Natural killer cell (primary cell): ENCODE results near the gene FHIT. TPM values are rescaled to one million over a fixed set of nuclear protein-coding genes. Genes with fewer than 3 reads are reported as not detected.

Experiments
- ATAC-seq, 3 donors: fragments of 150-1000 bp in 2 of 3; fragments of 200-7000 bp in 1 of 3; cut with Tn5 transposase; 1 replicate in 1 of 3; 2 replicates in 2 of 3; pipeline ENCODE4 v1.10.0; 2021; ENCODE audit warnings: mild to moderate bottlenecking in 2 of 3, moderate library complexity in 2 of 3
- DNase-seq, 2 donors: peaks; one replicate each; pipeline versions ENCODE4 v3.0.0 to v3.0.0-alpha.2; 2013 to 2021; ENCODE audit warnings: mixed read lengths in 1 of 2
- H3K27ac ChIP-seq: one replicate; pipeline ENCODE4 v1.5.1; 2013; ENCODE audit warnings: mild to moderate bottlenecking, low read length
- H3K27me3 ChIP-seq: one replicate; pipeline ENCODE4 v1.6.1; 2013; ENCODE audit warnings: low read length; ENCODE audit not compliant: control insufficient read depth, insufficient read depth
- H3K36me3 ChIP-seq: one replicate; pipeline ENCODE4 v1.6.1; 2013; ENCODE audit warnings: low read length; ENCODE audit not compliant: control insufficient read depth, insufficient read depth
- H3K4me1 ChIP-seq: one replicate; pipeline ENCODE4 v1.6.1; 2013; ENCODE audit warnings: low read length; ENCODE audit not compliant: control insufficient read depth, insufficient read depth
- H3K4me3 ChIP-seq: one replicate; pipeline ENCODE4 v1.5.1; 2013; ENCODE audit warnings: low read length
- H3K9me3 ChIP-seq: one replicate; pipeline ENCODE4 v1.6.1; 2013; ENCODE audit warnings: low read length; ENCODE audit not compliant: control insufficient read depth, insufficient read depth
- H3K27ac Mint-ChIP-seq, 2 donors: one replicate each; pipeline ENCODE4 v1.8.0; 2022; ENCODE audit warnings: mild to moderate bottlenecking in 2 of 2, mixed read lengths in 2 of 2, moderate library complexity in 1 of 2
- H3K27me3 Mint-ChIP-seq, 2 donors: one replicate each; pipeline ENCODE4 v1.8.0; 2022; ENCODE audit warnings: low read depth in 2 of 2, mixed read lengths in 2 of 2
- H3K36me3 Mint-ChIP-seq: one replicate; pipeline ENCODE4 v1.8.0; 2022; ENCODE audit warnings: mixed read lengths
- H3K4me1 Mint-ChIP-seq, 2 donors: one replicate each; pipeline ENCODE4 v1.8.0; 2022; ENCODE audit warnings: mixed read lengths in 2 of 2
- H3K4me3 Mint-ChIP-seq: one replicate; pipeline ENCODE4 v1.8.0; 2022; ENCODE audit warnings: mild to moderate bottlenecking, moderate library complexity, mixed read lengths
- H3K9me3 Mint-ChIP-seq, 2 donors: one replicate each; pipeline ENCODE4 v1.8.0; 2022; ENCODE audit warnings: mixed read lengths in 2 of 2
- WGBS: methylation state at CpG from one replicate; pipeline ENCODE4 v1.1.7; 2013; ENCODE audit warnings: missing lambda C conversion rate; ENCODE audit not compliant: insufficient coverage; 5-methylcytosine and 5-hydroxymethylcytosine counted together
- intact Hi-C: fragments of 100-400 bp; cut with micrococcal nuclease; formaldehyde crosslinking; loops from one replicate; pipeline ENCODE4 v1.14.2; 2022
- total RNA-seq, 4 donors: library from RNA; stranded (reverse); fragments of 120-200 nt in 1 of 4; gene quantifications; one replicate each; pipeline versions ENCODE4 v1.2.3 to v1.2.4, GENCODE V29; 2013 to 2022
- TF ChIP-seq, protein P1 (sequence below): fragments of 200-600 bp; IDR thresholded peaks from one replicate; pipeline ENCODE4 v1.8.0; 2022; ENCODE audit warnings: antibody characterized with exemption

The FHIT gene
- total RNA-seq, 3 donors from 2014 or later (not counting 1 experiment from before 2014, with no cell fraction given): 2.7 to 6.1 (median 3.3) TPM

DNA sequence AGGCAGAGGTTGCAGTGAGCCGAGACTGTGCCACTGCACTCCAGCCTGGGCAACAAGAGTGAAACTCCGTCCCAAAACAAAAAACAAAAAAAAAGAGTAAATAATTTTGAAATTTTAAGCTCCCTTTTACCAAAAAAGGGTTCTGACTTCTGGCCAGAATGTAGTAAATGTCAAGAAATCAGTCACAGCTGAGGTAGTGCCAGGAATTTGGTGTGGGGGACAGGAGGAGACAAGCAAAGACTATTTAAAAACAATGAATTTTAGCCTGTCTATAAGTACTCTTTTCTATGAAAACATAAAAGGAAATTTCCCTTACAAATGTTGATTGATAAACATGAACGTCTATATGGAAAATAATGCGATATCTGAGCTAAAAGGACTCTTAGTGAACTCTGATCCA lies 363.7 kb downstream of the FHIT start:
- no peaks in the 10 kb centered on the region for H3K36me3 ChIP-seq
- TF ChIP-seq, protein P1, sequence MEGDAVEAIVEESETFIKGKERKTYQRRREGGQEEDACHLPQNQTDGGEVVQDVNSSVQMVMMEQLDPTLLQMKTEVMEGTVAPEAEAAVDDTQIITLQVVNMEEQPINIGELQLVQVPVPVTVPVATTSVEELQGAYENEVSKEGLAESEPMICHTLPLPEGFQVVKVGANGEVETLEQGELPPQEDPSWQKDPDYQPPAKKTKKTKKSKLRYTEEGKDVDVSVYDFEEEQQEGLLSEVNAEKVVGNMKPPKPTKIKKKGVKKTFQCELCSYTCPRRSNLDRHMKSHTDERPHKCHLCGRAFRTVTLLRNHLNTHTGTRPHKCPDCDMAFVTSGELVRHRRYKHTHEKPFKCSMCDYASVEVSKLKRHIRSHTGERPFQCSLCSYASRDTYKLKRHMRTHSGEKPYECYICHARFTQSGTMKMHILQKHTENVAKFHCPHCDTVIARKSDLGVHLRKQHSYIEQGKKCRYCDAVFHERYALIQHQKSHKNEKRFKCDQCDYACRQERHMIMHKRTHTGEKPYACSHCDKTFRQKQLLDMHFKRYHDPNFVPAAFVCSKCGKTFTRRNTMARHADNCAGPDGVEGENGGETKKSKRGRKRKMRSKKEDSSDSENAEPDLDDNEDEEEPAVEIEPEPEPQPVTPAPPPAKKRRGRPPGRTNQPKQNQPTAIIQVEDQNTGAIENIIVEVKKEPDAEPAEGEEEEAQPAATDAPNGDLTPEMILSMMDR: no peak
- Mint-ChIP-seq H3K4me3 (no peak overlapping the region), H3K4me1 (no peaks in the 10 kb centered on the region), H3K9me3 (peaks cover 3 to 9% of the 10 kb centered on the region in 2 donors), H3K27me3 (no peaks in the 10 kb centered on the region), H3K27ac (no peak overlapping the region), H3K36me3 (no peaks in the 10 kb centered on the region)
- no peak overlapping the region for H3K27ac ChIP-seq
- intact Hi-C loops: no loop called here
- ATAC-seq: no peak
- no peaks in the 10 kb centered on the region for H3K27me3 ChIP-seq
- WGBS: 100% methylated on average over 3 of the region's 4 CpGs
- H3K4me1 ChIP-seq: no peaks in the 10 kb centered on the region
- H3K4me3 ChIP-seq: no peak overlapping the region
- no peaks in the 10 kb centered on the region for H3K9me3 ChIP-seq
- DNase-seq: no peak

DNA sequence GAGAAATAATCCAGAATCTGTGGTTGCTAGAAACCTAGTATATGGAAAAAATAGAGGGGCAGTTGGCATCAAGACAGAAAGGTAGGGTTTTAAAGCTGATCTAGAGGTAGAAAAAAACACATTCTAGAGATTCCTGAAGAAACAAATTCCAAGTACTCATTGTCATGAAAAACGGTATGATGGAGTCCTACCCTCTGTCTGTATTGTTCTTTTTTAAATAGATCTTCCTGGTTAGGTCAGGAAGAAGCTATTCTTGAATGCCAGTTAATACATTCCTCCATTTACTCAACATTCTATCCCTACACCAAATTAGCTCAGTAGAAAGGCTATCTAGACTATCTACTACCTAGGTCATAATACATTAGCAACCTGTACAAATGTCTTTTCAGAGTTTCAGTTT lies 364.7 kb downstream of the FHIT start:
- no peaks in the 10 kb centered on the region for H3K36me3 Mint-ChIP-seq
- TF ChIP-seq, protein P1: no peak
- Histone ChIP-seq H3K4me1 (no peaks in the 10 kb centered on the region), H3K27ac (no peak overlapping the region), H3K4me3 (no peak overlapping the region), H3K36me3 (no peaks in the 10 kb centered on the region), H3K9me3 (no peaks in the 10 kb centered on the region), H3K27me3 (no peaks in the 10 kb centered on the region)
- H3K4me1 Mint-ChIP-seq: no peaks in the 10 kb centered on the region
- H3K27me3 Mint-ChIP-seq: no peaks in the 10 kb centered on the region
- ATAC-seq (no peak), DNase-seq (no peak)
- H3K27ac Mint-ChIP-seq: no peak overlapping the region
- intact Hi-C loops: no loop called here
- peaks cover 3 to 15% of the 10 kb centered on the region in 2 donors for H3K9me3 Mint-ChIP-seq
- no peak overlapping the region for H3K4me3 Mint-ChIP-seq
- WGBS: no CpG with 5 or more reads among the region's 1 CpG

- intact Hi-C loops: no loop called here
- Histone ChIP-seq H3K4me3 (no peak overlapping the region), H3K4me1 (no peaks in the 10 kb centered on the region), H3K36me3 (no peaks in the 10 kb centered on the region), H3K9me3 (peaks cover 4% of the 10 kb centered on the region), H3K27me3 (no peaks in the 10 kb centered on the region), H3K27ac (no peak overlapping the region)
- Mint-ChIP-seq H3K36me3 (no peaks in the 10 kb centered on the region), H3K9me3 (peaks cover 12 to 26% of the 10 kb centered on the region in 2 donors), H3K4me1 (no peaks in the 10 kb centered on the region), H3K4me3 (no peak overlapping the region), H3K27ac (no peak overlapping the region), H3K27me3 (no peaks in the 10 kb centered on the region)
- TF ChIP-seq, protein P1: no peak
- no peak for ATAC-seq
- 75% methylated on average over 1 of the region's 2 CpGs for WGBS
- DNase-seq: no peak
These were observed 367.2 kb downstream of the FHIT start for GRCh38 chr3:60884005-60884404.

DNA sequence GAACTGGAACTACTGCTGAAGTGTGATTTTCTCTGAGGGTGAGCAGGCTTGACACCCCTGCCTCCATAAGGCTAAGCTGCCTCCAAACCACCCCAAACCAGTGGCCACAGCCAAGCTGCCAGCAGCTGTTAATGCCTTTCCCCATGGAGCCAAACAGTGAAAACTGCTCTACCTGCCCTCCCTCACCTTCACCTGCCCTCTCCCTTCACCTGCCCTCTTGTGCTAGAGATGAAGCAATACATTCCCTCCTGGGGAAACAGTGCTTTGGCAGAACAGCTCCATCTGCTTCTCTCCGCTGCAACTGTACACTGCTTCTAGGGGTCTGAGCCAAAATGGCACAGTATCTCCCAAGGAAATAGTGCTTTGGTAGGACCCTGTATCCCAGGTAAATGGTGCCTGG lies 374.1 kb downstream of the FHIT start:
- no peaks in the 10 kb centered on the region for H3K27me3 Mint-ChIP-seq
- no peak overlapping the region for H3K27ac ChIP-seq
- H3K4me3 Mint-ChIP-seq: no peak overlapping the region
- TF ChIP-seq, protein P1: no peak
- H3K9me3 ChIP-seq: peaks cover 4% of the 10 kb centered on the region
- no peaks in the 10 kb centered on the region for H3K36me3 Mint-ChIP-seq
- no peaks in the 10 kb centered on the region for H3K27me3 ChIP-seq
- H3K4me3 ChIP-seq: no peak overlapping the region
- no peak for ATAC-seq
- DNase-seq: no peak
- WGBS: 97% methylated on average over 1 of the region's 1 CpG
- H3K9me3 Mint-ChIP-seq: peaks cover 10 to 21% of the 10 kb centered on the region in 2 donors
- H3K4me1 Mint-ChIP-seq: no peaks in the 10 kb centered on the region
- H3K36me3 ChIP-seq: no peaks in the 10 kb centered on the region
- no peak overlapping the region for H3K27ac Mint-ChIP-seq
- intact Hi-C loops: no loop called here
- no peaks in the 10 kb centered on the region for H3K4me1 ChIP-seq
